GM10248 (cell line): ENCODE measurements around the gene SREBF2.

ENCODE experiments used
- CTCF ChIA-PET: fragments of 300-600 bp; sonication (Branson Sonifier 250); formaldehyde crosslinking; extraction: SDS; loops from one replicate; lab custom pipeline; 2021; ENCODE audit warnings: antibody characterized with exemption; lab: Yijun Ruan, JAX
- POLR2A ChIA-PET: fragments of 350-650 bp; sonication (Branson Sonifier 250); formaldehyde crosslinking; extraction: SDS; loops from one replicate; lab custom pipeline; 2020; ENCODE audit warnings: antibody characterized with exemption; lab: Yijun Ruan, JAX
- DNase-seq: peaks from one replicate; pipeline ENCODE4 v3.0.0; 2012; ENCODE audit errors: extremely low spot score
- TF ChIP-seq, protein P1 (sequence below): IDR thresholded peaks from 2 replicates; pipeline ENCODE4 v1.5.1; 2012; ENCODE audit warnings: mild to moderate bottlenecking, low read depth; ENCODE audit errors: extremely low read depth, missing control alignments, control extremely low read depth

SREBF2 gene

DNA sequence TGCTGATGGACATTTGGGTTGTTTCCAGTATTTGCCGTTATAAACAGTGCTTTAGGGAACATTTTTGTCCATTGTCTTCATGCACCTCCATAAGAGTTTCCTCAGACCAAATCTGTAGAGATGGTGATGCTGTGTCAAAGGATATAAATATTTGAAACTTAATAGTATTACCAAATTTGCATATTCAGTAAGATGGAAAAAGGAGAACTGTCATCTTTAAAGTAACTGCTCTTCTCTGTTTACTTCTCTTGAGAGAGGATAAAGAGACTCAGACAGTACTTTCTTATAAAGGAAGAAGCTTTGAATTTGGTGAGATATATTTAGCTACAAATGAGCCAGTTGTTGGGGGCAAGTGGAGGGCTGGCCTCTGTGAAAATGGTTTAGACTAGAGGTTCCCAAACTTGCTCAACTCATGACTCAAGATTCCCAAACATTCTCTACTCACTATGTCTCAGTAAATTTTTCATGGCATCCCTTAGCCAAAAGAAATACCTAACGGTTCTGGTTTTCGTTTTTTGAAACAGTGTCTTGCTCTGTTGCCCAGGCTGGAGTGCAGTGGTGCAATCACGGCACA, 55.8 kb downstream of the SREBF2 start:
- ChIA-PET CTCF (interaction anchor here (1.6 to 3.0 kb wide), 3 partner anchors 8 to 52 kb away, joined by 4 to 10 read pairs (median 6); no protein-coding TSS in a partner anchor), POLR2A (interaction anchor here (0.7 kb wide), 1 partner anchor 89 kb away, joined by 3 read pairs; no protein-coding TSS in a partner anchor)
- TF ChIP-seq, protein P1, sequence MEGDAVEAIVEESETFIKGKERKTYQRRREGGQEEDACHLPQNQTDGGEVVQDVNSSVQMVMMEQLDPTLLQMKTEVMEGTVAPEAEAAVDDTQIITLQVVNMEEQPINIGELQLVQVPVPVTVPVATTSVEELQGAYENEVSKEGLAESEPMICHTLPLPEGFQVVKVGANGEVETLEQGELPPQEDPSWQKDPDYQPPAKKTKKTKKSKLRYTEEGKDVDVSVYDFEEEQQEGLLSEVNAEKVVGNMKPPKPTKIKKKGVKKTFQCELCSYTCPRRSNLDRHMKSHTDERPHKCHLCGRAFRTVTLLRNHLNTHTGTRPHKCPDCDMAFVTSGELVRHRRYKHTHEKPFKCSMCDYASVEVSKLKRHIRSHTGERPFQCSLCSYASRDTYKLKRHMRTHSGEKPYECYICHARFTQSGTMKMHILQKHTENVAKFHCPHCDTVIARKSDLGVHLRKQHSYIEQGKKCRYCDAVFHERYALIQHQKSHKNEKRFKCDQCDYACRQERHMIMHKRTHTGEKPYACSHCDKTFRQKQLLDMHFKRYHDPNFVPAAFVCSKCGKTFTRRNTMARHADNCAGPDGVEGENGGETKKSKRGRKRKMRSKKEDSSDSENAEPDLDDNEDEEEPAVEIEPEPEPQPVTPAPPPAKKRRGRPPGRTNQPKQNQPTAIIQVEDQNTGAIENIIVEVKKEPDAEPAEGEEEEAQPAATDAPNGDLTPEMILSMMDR = no peak
- no peak for DNase-seq

DNA sequence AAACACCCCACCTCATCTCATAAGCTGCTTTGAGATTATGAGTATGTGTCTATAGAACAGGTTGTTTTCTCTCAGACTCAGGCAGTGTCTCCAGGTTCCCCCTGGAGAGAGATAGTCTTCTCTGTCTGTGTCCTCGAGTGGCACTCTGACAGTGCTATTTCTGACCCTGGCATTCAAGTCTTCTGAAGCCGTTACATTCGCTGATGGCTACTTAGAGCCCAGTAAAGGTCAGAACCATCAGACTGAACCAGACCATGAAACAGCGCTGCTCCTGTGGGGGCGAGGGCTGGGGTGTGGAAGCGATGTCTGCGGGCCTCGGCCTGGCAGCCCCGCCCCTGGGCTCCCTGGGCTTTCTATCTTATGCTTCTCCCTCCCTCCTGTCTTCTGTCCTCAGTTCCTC, 58.5 kb downstream of the SREBF2 start:
- TF ChIP-seq, protein P1 = no peak
- no peak for DNase-seq
- POLR2A ChIA-PET = no interaction called here
- CTCF ChIA-PET = interaction anchor here (1.9 to 3.0 kb wide), 2 partner anchors 17 to 28 kb away, joined by 4 to 10 read pairs; no protein-coding TSS in a partner anchor

DNA sequence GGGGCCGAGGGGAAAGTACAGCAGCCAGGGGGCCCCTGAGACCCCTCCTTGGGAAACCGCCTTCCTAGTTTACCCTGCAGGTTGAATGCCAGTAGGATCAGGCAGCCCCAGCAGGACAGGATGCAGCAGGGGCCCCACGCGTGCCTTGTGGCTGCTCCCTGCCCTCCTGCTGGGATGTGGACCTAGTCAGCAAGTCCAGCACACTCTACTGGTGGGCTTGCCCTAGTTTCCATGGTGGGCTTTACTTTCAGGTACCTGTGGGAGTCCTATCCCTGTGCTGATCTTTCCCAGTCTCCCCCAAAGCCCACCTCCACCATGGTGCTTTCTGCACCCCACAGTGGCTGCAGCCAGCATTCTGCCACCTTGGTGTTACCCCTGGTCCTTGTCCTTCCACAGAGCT, 59.8 kb downstream of the SREBF2 start:
- POLR2A ChIA-PET = no interaction called here
- DNase-seq = no peak
- CTCF ChIA-PET = interaction anchor here (1.7 to 1.9 kb wide), 2 partner anchors 11 to 16 kb away, joined by 4 to 6 read pairs; no protein-coding TSS in a partner anchor
- TF ChIP-seq, protein P1 = no peak

DNA sequence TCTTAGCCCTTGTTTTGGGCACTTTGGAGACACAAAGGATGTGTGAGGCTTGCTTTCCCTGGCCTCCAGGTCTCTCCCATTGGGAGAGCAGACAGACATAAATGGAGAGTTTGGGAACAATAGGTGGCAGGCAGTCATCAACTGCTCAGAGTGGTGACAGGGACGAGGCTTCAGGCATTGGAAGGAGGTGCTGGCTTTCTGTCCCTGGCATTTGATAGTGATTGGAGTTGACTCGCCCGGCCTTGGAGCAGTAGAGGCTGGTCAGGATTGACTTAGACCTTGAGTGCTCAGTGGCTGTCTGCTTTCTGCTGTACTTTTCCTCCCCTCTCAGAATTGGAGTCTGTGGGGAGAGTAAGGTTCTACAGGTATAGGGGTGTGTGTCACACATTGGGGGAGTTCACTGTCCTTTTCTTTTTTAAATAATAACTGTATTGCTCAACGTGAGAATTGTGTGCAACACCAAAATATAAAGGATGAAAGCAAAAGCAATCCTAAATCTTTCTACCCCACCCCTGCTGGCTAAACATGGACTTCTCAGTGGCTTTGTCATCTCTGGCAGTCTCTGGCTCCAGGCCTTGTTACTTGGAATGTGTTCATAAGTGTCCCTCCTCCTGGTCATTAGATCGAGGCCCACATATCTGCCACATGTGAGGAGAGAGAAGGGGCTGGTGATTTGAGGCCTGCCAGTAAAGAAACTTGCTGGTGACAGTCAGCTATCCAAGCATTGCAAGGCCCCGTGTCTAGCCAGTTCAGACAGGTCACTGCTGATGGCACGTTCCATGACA, 60.9 kb downstream of the SREBF2 start:
- no peak for DNase-seq
- POLR2A ChIA-PET = interaction anchor here (0.5 kb wide), 1 partner anchor 612 kb away, joined by 4 read pairs; no protein-coding TSS in a partner anchor
- TF ChIP-seq, protein P1 = no peak
- CTCF ChIA-PET = interaction anchor here (1.1 to 1.7 kb wide), 3 partner anchors 9 to 227 kb away, joined by 3 to 6 read pairs (median 4); no protein-coding TSS in a partner anchor

DNA sequence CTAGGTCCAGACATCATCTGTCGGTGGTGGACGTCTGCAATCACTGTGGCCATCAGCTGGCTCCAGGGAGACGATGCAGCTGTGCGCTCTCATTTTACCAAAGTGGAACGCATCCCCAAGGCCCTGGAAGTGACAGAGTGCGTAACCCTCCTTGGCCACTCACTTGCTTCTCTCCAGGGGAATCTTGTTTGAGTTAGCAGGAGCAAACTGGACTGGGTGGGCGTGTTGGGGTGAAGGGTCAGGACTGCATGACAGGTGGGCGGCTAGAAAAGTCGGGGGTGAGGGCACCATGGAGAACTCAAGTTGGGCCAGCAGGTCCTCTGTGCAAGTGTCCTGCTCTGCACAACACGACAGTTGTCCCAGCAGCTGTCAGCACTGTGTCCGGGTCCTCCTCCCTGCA, 65.7 kb downstream of the SREBF2 start:
- TF ChIP-seq, protein P1 = no peak
- DNase-seq = no peak
- CTCF ChIA-PET = interaction anchor here (1.2 to 1.9 kb wide), 2 partner anchors 27 to 232 kb away, joined by 3 to 8 read pairs; partner anchors contain the start of gene TNFRSF13C
- POLR2A ChIA-PET = no interaction called here

DNA sequence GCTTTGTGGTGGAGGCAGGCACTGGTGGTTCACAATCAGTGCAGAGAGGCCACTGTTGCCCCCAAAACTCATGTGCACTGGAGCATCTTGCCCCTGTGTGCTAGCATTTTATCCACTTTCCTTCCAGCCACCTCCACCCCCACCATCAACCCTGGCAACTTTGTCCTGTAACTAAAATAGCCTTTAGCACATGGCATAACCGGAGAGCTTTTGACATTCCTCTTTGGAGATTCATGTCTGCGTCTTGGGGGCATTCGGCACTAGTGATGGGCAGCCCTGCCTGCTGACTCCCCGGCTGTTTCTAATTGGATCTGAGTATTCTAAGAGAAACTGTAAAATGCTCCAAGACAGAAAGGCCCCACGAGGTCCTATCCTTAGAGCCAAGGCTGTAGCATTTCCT, 66.2 kb downstream of the SREBF2 start:
- DNase-seq = no peak
- CTCF ChIA-PET = interaction anchor here (1.2 to 1.9 kb wide), 2 partner anchors 27 to 232 kb away, joined by 3 to 8 read pairs; partner anchors contain the start of gene TNFRSF13C
- POLR2A ChIA-PET = no interaction called here
- TF ChIP-seq, protein P1 = no peak
